H9 (cell line): ENCODE data around the gene GLB1L2. TPM values are rescaled to one million over a fixed set of nuclear protein-coding genes. Genes with fewer than 3 reads are reported as not detected.

Experiments
- DNase-seq: peaks from one replicate; pipeline ENCODE4 v3.0.0-alpha.2; 2017
- H2AFZ ChIP-seq: one replicate; pipeline ENCODE4 v1.6.1; 2013; ENCODE audit warnings: mild to moderate bottlenecking, low read length, control low read depth, moderate library complexity
- H2AK5ac ChIP-seq: 2 replicates; pipeline ENCODE4 v1.6.1; 2013; ENCODE audit warnings: low read length, control low read depth, mixed read lengths; ENCODE audit not compliant: insufficient read length
- H2BK120ac ChIP-seq: one replicate; pipeline ENCODE4 v1.6.1; 2013; ENCODE audit warnings: low read depth, mild to moderate bottlenecking, low read length, control low read depth, inconsistent platforms; ENCODE audit not compliant: poor library complexity, severe bottlenecking
- H2BK12ac ChIP-seq: 2 replicates; pipeline ENCODE4 v1.6.1; 2013; ENCODE audit warnings: low read length, control low read depth, mixed read lengths, low read depth; ENCODE audit not compliant: insufficient read length
- H2BK15ac ChIP-seq: 2 replicates; pipeline ENCODE4 v1.6.1; 2013; ENCODE audit warnings: low read depth, low read length, control low read depth
- H2BK20ac ChIP-seq: one replicate; pipeline ENCODE4 v1.6.1; 2013; ENCODE audit warnings: low read depth, mild to moderate bottlenecking, low read length, control low read depth, inconsistent platforms; ENCODE audit not compliant: poor library complexity, severe bottlenecking
- H2BK5ac ChIP-seq: 2 replicates; pipeline ENCODE4 v1.6.1; 2013; ENCODE audit warnings: low read length, control low read depth, mixed read lengths; ENCODE audit not compliant: insufficient read length
- H3K14ac ChIP-seq: 2 replicates; pipeline ENCODE4 v1.6.1; 2013; ENCODE audit warnings: low read length, control low read depth; ENCODE audit not compliant: insufficient read depth
- H3K18ac ChIP-seq: 2 replicates; pipeline ENCODE4 v1.6.1; 2013; ENCODE audit warnings: low read depth, mild to moderate bottlenecking, mixed read lengths, low read length, control low read depth; ENCODE audit not compliant: insufficient read length
- H3K23ac ChIP-seq: 2 replicates; pipeline ENCODE4 v1.6.1; 2013; ENCODE audit warnings: low read length, control low read depth, mixed read lengths, low read depth; ENCODE audit not compliant: insufficient read length
- H3K23me2 ChIP-seq: 2 replicates; pipeline ENCODE4 v1.6.1; 2013; ENCODE audit warnings: low read depth, mild to moderate bottlenecking, mixed read lengths, low read length, control low read depth; ENCODE audit not compliant: insufficient read length, poor library complexity, severe bottlenecking
- H3K27ac ChIP-seq: 2 replicates; pipeline ENCODE4 v1.5.1; 2013; ENCODE audit warnings: low read length, control low read depth, mixed read lengths, low read depth; ENCODE audit not compliant: insufficient read length
- H3K27me3 ChIP-seq: 2 replicates; pipeline ENCODE4 v1.6.1; 2013; ENCODE audit warnings: low read length, control low read depth, inconsistent platforms; ENCODE audit not compliant: insufficient read depth
- H3K4ac ChIP-seq: 2 replicates; pipeline ENCODE4 v1.6.1; 2013; ENCODE audit warnings: low read depth, mild to moderate bottlenecking, control low read depth, inconsistent platforms, low read length, moderate library complexity
- H3K4me1 ChIP-seq: 2 replicates; pipeline ENCODE4 v1.6.1; 2013; ENCODE audit warnings: low read length, control low read depth, inconsistent platforms; ENCODE audit not compliant: insufficient read depth
- H3K4me2 ChIP-seq: 2 replicates; pipeline ENCODE4 v1.6.1; 2013; ENCODE audit warnings: low read length, control low read depth, mixed read lengths; ENCODE audit not compliant: insufficient read length, insufficient read depth
- H3K56ac ChIP-seq: 2 replicates; pipeline ENCODE4 v1.6.1; 2013; ENCODE audit warnings: low read depth, mild to moderate bottlenecking, mixed read lengths, low read length, control low read depth; ENCODE audit not compliant: insufficient read length
- H3K79me1 ChIP-seq: 2 replicates; pipeline ENCODE4 v1.6.1; 2013; ENCODE audit warnings: low read depth, mild to moderate bottlenecking, moderate library complexity, low read length, control low read depth, inconsistent platforms; ENCODE audit not compliant: insufficient read depth, poor library complexity, severe bottlenecking
- H3K79me2 ChIP-seq: 2 replicates; pipeline ENCODE4 v1.6.1; 2013; ENCODE audit warnings: low read length, control low read depth, inconsistent platforms; ENCODE audit not compliant: insufficient read depth
- H3K9ac ChIP-seq: 2 replicates; pipeline ENCODE4 v1.6.1; 2013; ENCODE audit warnings: low read length, control low read depth, mixed read lengths; ENCODE audit not compliant: insufficient read length; ENCODE audit errors: extremely low read depth
- H3K9me3 ChIP-seq: one replicate; pipeline ENCODE4 v1.6.1; 2013; ENCODE audit warnings: low read depth, low read length, inconsistent platforms; ENCODE audit not compliant: control insufficient read depth
- H3T11ph ChIP-seq: one replicate; pipeline ENCODE4 v1.6.1; 2013; ENCODE audit warnings: mild to moderate bottlenecking, low read length, control low read depth, inconsistent platforms
- H4K20me1 ChIP-seq: one replicate; pipeline ENCODE4 v1.6.1; 2013; ENCODE audit not compliant: control insufficient read depth, insufficient read length, insufficient read depth
- H4K5ac ChIP-seq: 2 replicates; pipeline ENCODE4 v1.6.1; 2013; ENCODE audit warnings: low read depth, mild to moderate bottlenecking, mixed read lengths, low read length, control low read depth; ENCODE audit not compliant: insufficient read length
- H4K8ac ChIP-seq: replicated peaks from 2 replicates; pipeline ENCODE4 v1.6.1; 2013; ENCODE audit warnings: low read length, control low read depth, mixed read lengths, low read depth; ENCODE audit not compliant: insufficient read length
- H4K91ac ChIP-seq: 2 replicates; pipeline ENCODE4 v1.6.1; 2013; ENCODE audit warnings: low read depth, mild to moderate bottlenecking, moderate library complexity, mixed read lengths, low read length, control low read depth; ENCODE audit not compliant: insufficient read length
- H3K27ac Mint-ChIP-seq, 3 experiments: 2 replicates in 2 of 3; 3 replicates in 1 of 3; pipeline ENCODE4 v1.8.0; 2020 to 2021; ENCODE audit warnings: mixed read lengths in 3 of 3, mild to moderate bottlenecking in 1 of 3, moderate library complexity in 1 of 3
- H3K27me3 Mint-ChIP-seq: 2 replicates; pipeline ENCODE4 v1.8.0; 2021; ENCODE audit warnings: low read depth, mild to moderate bottlenecking, moderate library complexity, mixed read lengths
- H3K36me3 Mint-ChIP-seq, 3 experiments: 2 replicates in 2 of 3; 3 replicates in 1 of 3; pipeline ENCODE4 v1.8.0; 2020 to 2021; ENCODE audit warnings: low read depth in 3 of 3, mixed read lengths in 3 of 3; ENCODE audit not compliant: insufficient read depth in 1 of 3
- H3K4me1 Mint-ChIP-seq, 2 experiments: 2 replicates each; pipeline ENCODE4 v1.8.0; 2020; ENCODE audit warnings: mixed read lengths in 2 of 2
- H3K4me3 Mint-ChIP-seq, 2 experiments: 2 replicates in 1 of 2; 3 replicates in 1 of 2; pipeline ENCODE4 v1.8.0; 2020 to 2021; ENCODE audit warnings: mild to moderate bottlenecking in 2 of 2, mixed read lengths in 2 of 2, moderate library complexity in 1 of 2
- H3K9me3 Mint-ChIP-seq, 2 experiments: 2 replicates in 1 of 2; 3 replicates in 1 of 2; pipeline ENCODE4 v1.8.0; 2020; ENCODE audit warnings: mild to moderate bottlenecking in 2 of 2, mixed read lengths in 2 of 2, moderate library complexity in 1 of 2
- CTCF ChIP-seq: fragments of 200-600 bp; sonication (generic); conservative IDR thresholded peaks from 3 replicates; pipeline ENCODE4 v1.8.0; 2021; ENCODE audit warnings: antibody characterized with exemption, mild to moderate bottlenecking
- WGBS: extraction: QIAGEN DNeasy Blood & Tissue Kit; methylation state at CpG from one replicate; pipeline ENCODE4 v1.1.7; 2013; ENCODE audit warnings: missing lambda C conversion rate, low lambda C conversion rate, mixed read lengths; ENCODE audit not compliant: insufficient read length; ENCODE audit errors: extremely low coverage; 5-methylcytosine and 5-hydroxymethylcytosine counted together
- total RNA-seq: library from RNA; stranded (reverse); gene quantifications from 2 replicates; pipeline ENCODE4 v1.2.1, GENCODE V29; 2021

Gene GLB1L2
- total RNA-seq, 1 experiment from 2014 or later, result 2.4 TPM

DNA sequence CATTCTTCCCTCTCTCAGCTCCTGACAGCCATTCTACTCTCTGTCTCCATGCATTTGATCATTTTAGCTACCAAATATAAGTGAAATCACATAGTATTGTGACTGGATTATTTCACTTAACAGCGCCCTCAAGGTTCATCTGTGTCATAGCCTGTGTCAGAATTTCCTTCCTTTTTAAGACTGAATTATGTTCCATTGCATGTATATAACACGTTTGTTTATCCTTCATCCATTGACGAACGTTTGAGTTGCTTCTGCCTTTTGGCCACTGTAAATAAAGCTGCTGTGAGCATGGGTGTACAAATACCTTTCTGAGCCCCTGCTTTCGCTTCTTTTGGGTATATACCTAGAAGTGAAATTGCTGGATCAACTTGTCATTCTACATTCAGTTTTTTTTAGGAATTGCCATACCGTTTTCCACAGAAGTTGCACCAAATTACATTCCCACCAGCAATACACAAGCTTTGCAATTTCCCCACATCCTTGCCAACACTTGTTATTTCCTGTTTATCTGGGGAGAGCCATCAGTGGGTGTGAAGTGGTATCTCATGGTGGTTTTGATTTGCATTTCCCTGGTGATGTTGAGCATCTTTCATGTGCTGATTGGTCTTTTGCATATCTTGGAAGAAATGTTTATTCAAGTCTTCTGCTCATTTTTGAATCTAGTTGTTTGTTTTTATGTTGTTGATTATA is 17.5 kb downstream of the GLB1L2 start:
- H3K79me1 ChIP-seq, result no peaks in the 10 kb centered on the region
- H2BK12ac ChIP-seq, result no peak overlapping the region
- no peak overlapping the region for H3K4me2 ChIP-seq
- no peak overlapping the region for H2AK5ac ChIP-seq
- peaks cover 11 to 12% of the 10 kb centered on the region in 2 experiments for H3K4me1 Mint-ChIP-seq
- H3K79me2 ChIP-seq, result no peaks in the 10 kb centered on the region
- H2BK5ac ChIP-seq, result no peak overlapping the region
- H3K9me3 Mint-ChIP-seq, result peaks cover 5 to 6% of the 10 kb centered on the region in 2 experiments; a peak in 3 of 5 replicates
- H4K20me1 ChIP-seq, result no peaks in the 10 kb centered on the region
- no peak overlapping the region for H3K27ac Mint-ChIP-seq
- H3K4ac ChIP-seq, result no peak overlapping the region
- H3K18ac ChIP-seq, result no peak overlapping the region
- H3K4me3 Mint-ChIP-seq, result no peak overlapping the region
- H3K27me3 Mint-ChIP-seq, result peaks cover 7% of the 10 kb centered on the region; the same call in 1 of the 2 replicates
- H3T11ph ChIP-seq, result no peak overlapping the region
- peak; percentile 12 for DNase-seq
- no peak overlapping the region for H3K56ac ChIP-seq
- H4K5ac ChIP-seq, result no peak overlapping the region
- H3K23me2 ChIP-seq, result no peaks in the 10 kb centered on the region
- H3K27ac ChIP-seq, result no peak overlapping the region
- no peak overlapping the region for H2BK20ac ChIP-seq
- H3K14ac ChIP-seq, result no peak overlapping the region
- H3K9ac ChIP-seq, result no peak overlapping the region
- H4K91ac ChIP-seq, result no peak overlapping the region
- no peak for TF ChIP-seq CTCF
- no peaks in the 10 kb centered on the region for H3K9me3 ChIP-seq
- no peak overlapping the region for H2BK15ac ChIP-seq
- H3K23ac ChIP-seq, result no peak overlapping the region
- no CpG with 5 or more reads among the region's 6 CpGs for WGBS
- H3K27me3 ChIP-seq, result no peaks in the 10 kb centered on the region
- peaks cover 7% of the 10 kb centered on the region; the same call in 1 of the 2 replicates for H3K4me1 ChIP-seq
- H3K36me3 Mint-ChIP-seq, result no peaks in the 10 kb centered on the region; a peak in 1 of 7 replicates
- no peak overlapping the region for H4K8ac ChIP-seq
- H2BK120ac ChIP-seq, result no peak overlapping the region
- no peak overlapping the region for H2AFZ ChIP-seq
